IPS DF 6.9 (cell line): Measurements from ENCODE around the gene MFAP1.

Source experiments
- DNase-seq: peaks from one replicate; pipeline ENCODE4 v3.0.0-alpha.2; 2013; ENCODE audit warnings: low read depth, low spot score
- H3K27ac ChIP-seq: one replicate; pipeline ENCODE4 v1.5.1; 2013; ENCODE audit warnings: low read length, control low read depth
- H3K27me3 ChIP-seq: 2 replicates; pipeline ENCODE4 v1.6.1; 2013; ENCODE audit warnings: mild to moderate bottlenecking, low read length; ENCODE audit not compliant: control insufficient read depth, insufficient read depth
- H3K36me3 ChIP-seq: 2 replicates; pipeline ENCODE4 v1.6.1; 2013; ENCODE audit warnings: low read length; ENCODE audit not compliant: control insufficient read depth, insufficient read depth
- H3K4me1 ChIP-seq: 2 replicates; pipeline ENCODE4 v1.6.1; 2013; ENCODE audit warnings: low read length; ENCODE audit not compliant: control insufficient read depth, insufficient read depth
- H3K4me3 ChIP-seq: 2 replicates; pipeline ENCODE4 v1.5.1; 2013; ENCODE audit warnings: mild to moderate bottlenecking, low read length
- H3K9me3 ChIP-seq: 2 replicates; pipeline ENCODE4 v1.6.1; 2013; ENCODE audit warnings: low read length, inconsistent platforms; ENCODE audit not compliant: control insufficient read depth, insufficient read depth
- WGBS: extraction: QIAGEN DNeasy Blood & Tissue Kit; methylation state at CpG from one replicate; pipeline ENCODE4 v1.1.7; 2013; ENCODE audit warnings: mixed read lengths, missing lambda C conversion rate; ENCODE audit not compliant: insufficient read length, insufficient coverage; 5-methylcytosine and 5-hydroxymethylcytosine counted together

The MFAP1 gene

GRCh38 chr15:43795197-43795596 lies 29.3 kb downstream of the MFAP1 start:
- peaks cover 23% of the 10 kb centered on the region for H3K36me3 ChIP-seq
- H3K4me3 ChIP-seq = no peak overlapping the region
- H3K9me3 ChIP-seq = no peaks in the 10 kb centered on the region
- no peak overlapping the region for H3K27ac ChIP-seq
- no peaks in the 10 kb centered on the region for H3K27me3 ChIP-seq
- no CpG with 5 or more reads among the region's 2 CpGs for WGBS
- peaks cover 16% of the 10 kb centered on the region; the same call in 1 of the 2 replicates for H3K4me1 ChIP-seq
- DNase-seq = no peak

GRCh38 chr15:43794269-43795037 lies 30.0 kb downstream of the MFAP1 start:
- H3K4me1 ChIP-seq = peaks cover 12% of the 10 kb centered on the region; the same call in 1 of the 2 replicates
- H3K27me3 ChIP-seq = no peaks in the 10 kb centered on the region
- no peak for DNase-seq
- no peak overlapping the region for H3K27ac ChIP-seq
- H3K9me3 ChIP-seq = no peaks in the 10 kb centered on the region
- no CpG with 5 or more reads among the region's 9 CpGs for WGBS
- no peak overlapping the region for H3K4me3 ChIP-seq
- peaks cover 23% of the 10 kb centered on the region for H3K36me3 ChIP-seq

- Histone ChIP-seq H3K36me3 (peaks cover 17% of the 10 kb centered on the region), H3K9me3 (no peaks in the 10 kb centered on the region), H3K27me3 (no peaks in the 10 kb centered on the region), H3K4me1 (peaks cover 11% of the 10 kb centered on the region; the same call in 1 of the 2 replicates), H3K4me3 (no peak overlapping the region), H3K27ac (no peak overlapping the region)
- DNase-seq = no peak
- WGBS = no CpG with 5 or more reads among the region's 10 CpGs
These were observed 30.8 kb downstream of the MFAP1 start for GRCh38 chr15:43793647-43794046.

- Histone ChIP-seq H3K4me1 (peaks cover 11% of the 10 kb centered on the region; the same call in 1 of the 2 replicates), H3K9me3 (no peaks in the 10 kb centered on the region), H3K36me3 (peaks cover 17% of the 10 kb centered on the region), H3K4me3 (peak overlapping the region; percentile 84), H3K27ac (no peak overlapping the region), H3K27me3 (no peaks in the 10 kb centered on the region)
- no peak for DNase-seq
- WGBS = no CpG with 5 or more reads among the region's 33 CpGs
These were observed 31.6 kb downstream of the MFAP1 start for GRCh38 chr15:43792761-43793476.

- peaks cover 11% of the 10 kb centered on the region; the same call in 1 of the 2 replicates for H3K4me1 ChIP-seq
- H3K9me3 ChIP-seq = no peaks in the 10 kb centered on the region
- H3K36me3 ChIP-seq = peaks cover 17% of the 10 kb centered on the region
- no peaks in the 10 kb centered on the region for H3K27me3 ChIP-seq
- H3K4me3 ChIP-seq = peak within 1 kb of the TSS; percentile 84
- WGBS = no CpG with 5 or more reads among the region's 66 CpGs
- DNase-seq = peak; percentile 95
- no peak within 1 kb of the TSS for H3K27ac ChIP-seq
These were observed 32.3 kb downstream of the MFAP1 start, which contains the start of gene SERF2 for GRCh38 chr15:43791993-43792760. SERF2 (plus strand) TSS chr15:43792320; CDS start chr15:43792377, 57 bp downstream.

- H3K27ac ChIP-seq = no peak overlapping the region
- no peaks in the 10 kb centered on the region for H3K9me3 ChIP-seq
- H3K27me3 ChIP-seq = no peaks in the 10 kb centered on the region
- no peak for DNase-seq
- H3K36me3 ChIP-seq = peaks cover 6% of the 10 kb centered on the region
- peaks cover 4% of the 10 kb centered on the region; the same call in 1 of the 2 replicates for H3K4me1 ChIP-seq
- H3K4me3 ChIP-seq = no peak overlapping the region
- WGBS = no CpG with 5 or more reads among the region's 3 CpGs
These were observed 35.1 kb downstream of the MFAP1 start for GRCh38 chr15:43789409-43789808.

GRCh38 chr15:43779016-43779415 lies 45.5 kb downstream of the MFAP1 start:
- Histone ChIP-seq H3K4me1 (peaks cover 4% of the 10 kb centered on the region), H3K9me3 (no peaks in the 10 kb centered on the region), H3K36me3 (0 out of 2 replicates have a peak, but pooled peaks cover under 1% of the 10 kb centered on the region), H3K27me3 (no peaks in the 10 kb centered on the region), H3K27ac (no peak overlapping the region), H3K4me3 (no peak overlapping the region)
- WGBS = no CpG with 5 or more reads among the region's 1 CpG
- DNase-seq = no peak

GRCh38 chr15:43777267-43777914 lies 47.1 kb downstream of the MFAP1 start:
- Histone ChIP-seq H3K36me3 (0 out of 2 replicates have a peak, but pooled peaks cover 5% of the 10 kb centered on the region), H3K9me3 (no peaks in the 10 kb centered on the region), H3K27ac (no peak overlapping the region), H3K27me3 (no peaks in the 10 kb centered on the region), H3K4me3 (peak overlapping the region; percentile 62), H3K4me1 (peaks cover 4% of the 10 kb centered on the region)
- no peak for DNase-seq
- 100% methylated on average over 2 of the region's 31 CpGs for WGBS

- no CpG with 5 or more reads among the region's 41 CpGs for WGBS
- H3K27me3 ChIP-seq = no peaks in the 10 kb centered on the region
- H3K4me1 ChIP-seq = peaks cover 4% of the 10 kb centered on the region
- H3K9me3 ChIP-seq = no peaks in the 10 kb centered on the region
- no peak within 1 kb of the TSS for H3K27ac ChIP-seq
- no peak for DNase-seq
- H3K4me3 ChIP-seq = peak within 1 kb of the TSS; percentile 62
- peaks cover 7% of the 10 kb centered on the region; the same call in 1 of the 2 replicates for H3K36me3 ChIP-seq
These were observed 47.7 kb downstream of the MFAP1 start, which contains the start of gene ELL3 for GRCh38 chr15:43776718-43777266. ELL3 (minus strand) TSS chr15:43776966; CDS start chr15:43776901, 65 bp downstream.
